ENCODE results near the gene WDSUB1.

The WDSUB1 gene

GRCh38 chr2:159266554-159266953 is 19.9 kb downstream of the WDSUB1 start:
- in situ Hi-C loops (cut with MboI; ENCODE audit: low sequenced_read_pairs) = no loop called here

GRCh38 chr2:159265171-159265576 is 21.3 kb downstream of the WDSUB1 start:
- in situ Hi-C loops (cut with MboI; ENCODE audit: low sequenced_read_pairs) = no loop called here

- in situ Hi-C loops (cut with MboI; ENCODE audit: low sequenced_read_pairs) = no loop called here
Measured at GRCh38 chr2:159262904-159263303, 23.6 kb downstream of the WDSUB1 start.

- in situ Hi-C loops (cut with MboI; ENCODE audit: low sequenced_read_pairs) = no loop called here
Measured at GRCh38 chr2:159262226-159262625, 24.3 kb downstream of the WDSUB1 start.

GRCh38 chr2:159256159-159256558 is 30.3 kb downstream of the WDSUB1 start:
- in situ Hi-C loops (cut with MboI; ENCODE audit: low sequenced_read_pairs) = no loop called here

GRCh38 chr2:159252905-159253304 is 33.6 kb downstream of the WDSUB1 start:
- in situ Hi-C loops (cut with MboI; ENCODE audit: low sequenced_read_pairs) = no loop called here

- in situ Hi-C loops (cut with MboI; ENCODE audit: low sequenced_read_pairs) = no loop called here
Measured at GRCh38 chr2:159251296-159252173, 35.0 kb downstream of the WDSUB1 start.

GRCh38 chr2:159249990-159250715 is 36.4 kb downstream of the WDSUB1 start:
- in situ Hi-C loops (cut with MboI; ENCODE audit: low sequenced_read_pairs) = no loop called here

GRCh38 chr2:159246325-159246988 is 40.0 kb downstream of the WDSUB1 start:
- in situ Hi-C loops (cut with MboI; ENCODE audit: low sequenced_read_pairs) = no loop called here

- in situ Hi-C loops (cut with MboI; ENCODE audit: low sequenced_read_pairs) = no loop called here
Measured at GRCh38 chr2:159243529-159243928, 43.0 kb downstream of the WDSUB1 start.

GRCh38 chr2:159234868-159235267 is 51.6 kb downstream of the WDSUB1 start:
- in situ Hi-C loops (cut with MboI; ENCODE audit: low sequenced_read_pairs) = no loop called here

- in situ Hi-C loops (cut with MboI; ENCODE audit: low sequenced_read_pairs) = no loop called here
Measured at GRCh38 chr2:159232456-159233170, 53.9 kb downstream of the WDSUB1 start.

GRCh38 chr2:159230145-159230877 is 56.2 kb downstream of the WDSUB1 start:
- in situ Hi-C loops (cut with MboI; ENCODE audit: low sequenced_read_pairs) = no loop called here

- in situ Hi-C loops (cut with MboI; ENCODE audit: low sequenced_read_pairs) = no loop called here
Measured at GRCh38 chr2:159229476-159230144, 56.9 kb downstream of the WDSUB1 start.

GRCh38 chr2:159228081-159228581 is 58.4 kb downstream of the WDSUB1 start:
- in situ Hi-C loops (cut with MboI; ENCODE audit: low sequenced_read_pairs) = no loop called here

- in situ Hi-C loops (cut with MboI; ENCODE audit: low sequenced_read_pairs) = no loop called here
Measured at GRCh38 chr2:159227467-159227866, 59.0 kb downstream of the WDSUB1 start.

GRCh38 chr2:159226608-159227385 is 59.7 kb downstream of the WDSUB1 start:
- in situ Hi-C loops (cut with MboI; ENCODE audit: low sequenced_read_pairs) = no loop called here

GRCh38 chr2:159226059-159226461 is 60.4 kb downstream of the WDSUB1 start:
- in situ Hi-C loops (cut with MboI; ENCODE audit: low sequenced_read_pairs) = no loop called here
